NCI-H82 treated with DMSO at 0.1 percent for 48 hours (cell line): ENCODE results near the gene SYMPK.
"Not testable (repeated sequence)": the region's sequence is repeated elsewhere in the genome, so short reads cannot be mapped to it uniquely, and the experiment has no call there.

Experiments used
- DNase-seq: peaks from one replicate; lab custom pipeline; 2025; ENCODE audit not compliant: unreplicated experiment; lab: John Stamatoyannopoulos, UW

The SYMPK gene

GRCh38 chr19:45809643-45810159 is 53.2 kb downstream of the SYMPK start:
- no peak for DNase-seq

DNA sequence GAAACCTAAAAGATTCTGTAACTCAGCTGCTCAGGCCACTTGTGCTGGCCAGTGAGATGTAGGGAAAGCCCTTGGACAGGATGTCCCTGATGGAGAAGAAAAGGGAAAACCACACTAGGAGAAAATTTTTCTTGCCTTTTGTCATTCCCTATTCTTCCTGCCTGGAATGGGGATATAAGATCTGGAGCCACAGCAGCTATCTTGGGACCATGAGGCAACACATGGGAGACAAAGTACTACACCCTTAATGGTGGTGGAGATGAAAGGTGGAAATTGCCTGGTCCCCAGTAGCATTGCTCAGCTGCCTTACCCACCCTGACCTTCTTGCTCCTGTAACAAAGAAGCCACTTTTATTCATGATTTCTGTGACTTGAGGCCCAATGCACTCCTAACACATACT is 57.2 kb downstream of the SYMPK start:
- DNase-seq = no peak

DNA sequence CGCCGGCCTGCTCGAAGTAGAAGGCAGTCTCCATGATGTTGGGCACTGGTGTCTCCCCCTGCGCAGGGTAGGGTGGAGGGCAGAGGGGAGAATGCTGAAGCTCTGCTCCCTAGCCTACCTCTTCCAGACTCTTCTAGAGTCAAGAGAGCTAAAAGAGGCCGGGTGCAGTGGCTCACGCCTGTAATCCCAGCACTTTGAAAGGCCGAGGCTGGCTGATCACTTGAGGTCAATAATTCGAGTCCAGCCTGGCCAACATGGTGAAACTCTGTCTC is 58.1 kb downstream of the SYMPK start:
- no peak for DNase-seq

DNA sequence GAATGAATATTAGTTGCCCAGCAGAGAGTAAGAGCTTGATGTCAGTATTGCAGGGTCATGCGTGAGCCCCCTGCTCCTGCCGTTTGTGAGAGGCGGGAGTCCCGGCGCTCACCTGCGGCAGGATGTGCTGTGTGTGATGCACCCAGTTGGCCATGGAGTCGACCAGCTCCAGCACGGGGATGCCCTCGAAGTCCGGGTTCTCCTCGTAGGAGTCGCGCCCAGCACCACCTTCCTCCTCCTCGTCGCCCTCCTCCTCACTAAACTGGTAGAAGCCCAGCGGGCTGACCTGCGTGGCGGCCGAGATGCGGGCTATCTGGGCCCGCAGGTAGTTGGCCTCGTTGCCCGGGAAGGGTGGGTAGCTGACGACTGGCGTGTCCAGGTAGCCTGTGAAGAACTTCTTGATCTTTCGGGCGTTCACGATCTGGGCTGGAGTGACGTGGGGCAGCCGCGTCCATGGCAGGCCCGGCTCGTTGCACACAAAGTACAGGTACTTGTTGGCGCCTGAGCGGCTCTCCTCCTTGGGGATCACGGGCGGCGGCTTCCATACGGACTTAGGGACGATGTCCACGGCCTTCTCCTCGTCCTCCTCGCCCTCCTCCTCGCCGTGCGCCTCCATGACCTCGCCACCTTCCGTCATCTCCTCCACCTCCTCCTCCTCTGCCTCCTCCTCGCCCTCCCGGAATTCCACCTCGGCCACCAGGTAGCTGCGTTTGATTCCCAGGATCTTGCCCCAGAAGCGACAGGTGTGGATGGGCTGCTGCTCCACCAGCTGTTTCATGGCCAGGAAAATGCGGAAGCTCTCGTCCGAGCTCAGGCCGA is 58.6 kb downstream of the SYMPK start:
- no peak for DNase-seq

- DNase-seq = no peak
These were observed 61.3 kb downstream of the SYMPK start for GRCh38 chr19:45801603-45802175.

GRCh38 chr19:45800070-45800553 is 62.8 kb downstream of the SYMPK start:
- no peak for DNase-seq

DNA sequence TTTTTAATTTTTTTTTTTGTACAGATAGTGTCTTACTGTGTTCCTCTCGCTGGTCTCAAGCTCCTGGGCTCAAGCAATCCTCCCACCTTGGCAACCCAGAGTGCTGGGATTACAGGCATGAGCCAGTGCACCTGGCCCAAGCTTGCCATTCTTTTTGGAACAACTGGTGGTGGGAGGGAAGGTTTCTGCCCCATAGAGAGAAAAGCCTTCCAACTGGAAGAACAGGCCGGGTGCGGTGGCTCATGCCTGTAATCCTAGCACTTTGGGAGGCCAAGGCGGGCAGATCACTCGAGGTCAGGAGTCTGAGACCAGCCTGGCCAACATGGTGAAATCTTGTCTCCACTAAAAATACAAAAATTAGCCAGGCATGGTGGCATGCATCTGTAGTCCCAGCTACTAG is 63.4 kb downstream of the SYMPK start:
- DNase-seq = not testable (repeated sequence)

DNA sequence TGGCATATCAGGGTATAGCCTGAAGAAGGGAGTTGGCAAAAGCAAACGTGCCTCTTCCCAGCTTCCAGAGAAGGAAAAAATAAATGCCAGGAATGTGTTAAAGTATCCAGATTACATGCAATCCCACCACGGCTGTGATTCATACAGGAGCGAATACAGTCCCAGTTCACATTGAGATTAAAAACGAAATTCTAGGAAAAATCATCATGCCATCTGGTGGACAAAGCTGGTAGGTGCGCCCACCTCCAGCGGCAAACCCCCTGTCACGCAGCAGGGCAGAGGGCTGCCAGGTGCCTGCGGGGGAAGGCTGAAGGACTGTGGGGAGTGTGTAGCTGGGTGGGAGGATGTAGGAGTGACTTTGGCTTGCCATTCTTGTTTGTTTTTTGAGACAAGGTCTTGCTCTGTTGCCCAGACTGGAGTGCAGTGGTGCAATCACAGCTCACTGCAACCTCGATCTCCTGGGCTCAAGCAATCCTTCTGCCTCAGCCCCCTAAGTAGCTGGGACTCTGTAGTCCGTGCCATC is 63.9 kb downstream of the SYMPK start:
- DNase-seq = peak; percentile 58

GRCh38 chr19:45794627-45795026 is 68.3 kb downstream of the SYMPK start:
- DNase-seq = no peak

- DNase-seq = no peak
These were observed 69.1 kb downstream of the SYMPK start for GRCh38 chr19:45793876-45794275.

DNA sequence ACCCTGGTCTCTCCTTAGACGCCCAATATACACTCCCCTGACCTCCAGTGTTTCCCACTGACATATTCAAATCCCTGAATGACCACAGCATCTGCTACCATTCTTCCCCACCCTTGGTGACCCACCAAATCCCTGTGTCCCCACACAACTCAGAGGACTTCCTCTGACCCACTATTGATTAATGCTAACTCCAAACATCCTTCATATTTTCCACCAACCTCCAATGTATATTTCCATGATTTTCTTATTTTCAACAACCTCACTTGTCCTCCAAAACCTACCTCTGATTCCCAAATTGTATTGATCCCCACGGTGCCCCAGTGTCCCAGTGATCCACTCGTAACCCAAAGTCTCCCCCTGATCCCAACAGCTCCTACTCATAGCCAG is 69.8 kb downstream of the SYMPK start:
- DNase-seq = no peak

GRCh38 chr19:45792470-45793177 is 70.3 kb downstream of the SYMPK start, which contains the start of gene DMWD:
DMWD (minus strand) TSS chr19:45792845; CDS start chr19:45792756, 89 bp downstream.
- DNase-seq = peak; percentile 95

DNA sequence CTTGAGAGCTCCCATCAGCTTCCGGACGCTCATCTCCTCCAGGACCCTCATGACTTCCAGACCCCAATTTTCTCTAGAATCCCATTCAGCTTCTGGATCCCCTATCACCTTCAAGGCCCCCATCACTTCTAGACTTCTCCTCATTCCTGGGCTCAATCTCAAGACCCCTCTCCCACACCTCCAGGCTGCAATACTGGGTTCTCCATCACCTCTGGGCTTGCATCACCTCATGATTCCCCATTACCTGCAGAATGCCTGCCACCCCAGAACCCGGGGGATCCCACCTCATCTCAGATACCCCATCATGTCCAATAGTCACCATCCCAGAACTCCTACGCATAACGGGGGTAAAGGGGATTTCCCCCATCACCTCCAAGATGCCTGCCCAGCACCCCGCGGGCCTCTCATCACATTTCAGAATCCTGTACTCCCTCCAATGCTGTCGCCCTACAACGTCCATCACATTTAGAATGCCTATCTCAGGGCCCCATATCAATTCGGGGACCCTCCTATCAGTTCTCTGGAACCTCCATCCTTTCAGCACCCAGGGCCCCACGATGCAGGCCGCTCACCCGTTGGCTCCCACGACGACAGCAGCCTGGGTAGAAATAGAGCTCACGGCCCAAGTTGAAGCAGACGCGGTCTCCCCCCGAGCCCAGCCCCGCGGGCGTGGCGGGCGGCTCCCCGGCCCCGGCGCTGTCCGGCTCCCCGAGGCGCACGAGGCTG is 71.0 kb downstream of the SYMPK start:
- no peak for DNase-seq

- no peak for DNase-seq
These were observed 72.0 kb downstream of the SYMPK start for GRCh38 chr19:45790942-45791341.

GRCh38 chr19:45789035-45789786 is 73.7 kb downstream of the SYMPK start:
- DNase-seq = no peak

DNA sequence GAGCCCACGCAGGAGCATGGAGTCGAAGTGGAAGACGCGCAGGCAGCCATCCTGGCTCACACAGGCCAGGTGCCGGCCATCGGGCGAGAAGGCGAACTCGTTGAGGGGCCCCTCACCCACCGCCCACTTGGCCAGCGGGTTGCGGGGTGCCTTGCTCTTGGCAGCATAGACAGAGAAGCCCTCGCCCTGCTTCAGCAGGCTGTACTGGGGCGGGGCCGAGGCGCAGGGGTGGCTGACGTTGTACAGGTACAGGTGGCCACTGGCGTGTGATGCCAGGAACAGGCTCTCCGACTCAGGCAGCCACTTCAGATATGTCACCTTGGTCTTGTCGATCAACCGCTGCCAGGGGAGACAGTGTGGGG is 76.4 kb downstream of the SYMPK start:
- DNase-seq = no peak

- no peak for DNase-seq
These were observed 77.0 kb downstream of the SYMPK start for GRCh38 chr19:45785781-45786532.

DNA sequence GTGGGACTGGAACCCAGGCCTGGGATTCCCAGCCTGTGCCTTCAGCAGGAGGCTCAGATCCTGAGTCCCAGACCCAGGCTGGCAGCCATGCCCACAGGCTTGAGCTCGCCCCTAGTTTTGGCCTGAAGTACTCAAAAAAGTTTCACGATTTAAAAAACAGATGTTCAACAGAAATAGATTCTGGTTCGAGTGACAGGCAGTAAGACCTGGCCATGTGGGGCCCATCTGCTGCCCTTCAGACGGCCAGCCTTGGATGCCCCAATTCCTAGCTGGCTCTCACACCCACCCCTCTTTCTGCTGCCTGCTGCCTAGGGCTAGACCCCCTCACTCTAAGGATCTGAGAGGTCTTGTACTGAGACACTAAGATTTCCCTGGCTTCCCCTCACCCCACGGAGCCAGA is 77.8 kb downstream of the SYMPK start:
- no peak for DNase-seq

GRCh38 chr19:45784096-45784495 is 78.9 kb downstream of the SYMPK start:
- DNase-seq = no peak
